ENCODE measurements around the gene CIB4.

- no peak for TF ChIP-seq GATA3 (IDR thresholded peaks at IDR 0.05; ENCODE audit: low read depth, low read length)
- no peak for TF ChIP-seq GATA2 (IDR thresholded peaks at IDR 0.05; ENCODE audit: low read depth, low read length)
Measured at GRCh38 chr2:26618611-26619010, 22.6 kb downstream of the CIB4 start.
